Measurements from ENCODE around the gene TM9SF2. TPM values are rescaled to one million over a fixed set of nuclear protein-coding genes. Genes with fewer than 3 reads are reported as not detected.

The TM9SF2 gene
- total and polyA plus RNA-seq, 9 of the 15 experiments (the other 6 are each of a cell fraction or from before 2014, with no cell fraction given): 23.3 to 83.2 (median 55.1) TPM

- Histone ChIP-seq H3K4me3 (no peak overlapping the region), H3K27me3 (ENCODE audit: control insufficient read depth in 2 of 2, insufficient read depth in 2 of 2, low read length in 2 of 2) (no peaks in the 10 kb centered on the region), H4K20me1 (replicated peaks; ENCODE audit: control insufficient read depth, insufficient read depth, low read length) (peaks cover 3% of the 10 kb centered on the region; the same call in 1 of the 2 replicates), H3K9me1 (ENCODE audit: control insufficient read depth, insufficient read depth, low read length) (no peaks in the 10 kb centered on the region), H3K9me3 (replicated peaks; ENCODE audit: control insufficient read depth, insufficient read depth, low read depth, low read length) (no peaks in the 10 kb centered on the region), H2AFZ (ENCODE audit: low read depth, low read length) (no peak overlapping the region), H3K4me2 (ENCODE audit: insufficient read depth, low read length) (no peak overlapping the region; the same call in 1 of the 2 replicates), H3K9ac (ENCODE audit: insufficient read depth in 1 of 2, low read depth in 2 of 2, low read length in 2 of 2) (no peak overlapping the region), H3K36me3 (ENCODE audit: control insufficient read depth, insufficient read depth, low read length) (peaks cover 39% of the 10 kb centered on the region; the same call in 2 of the 3 replicates), H3K79me2 (ENCODE audit: control insufficient read depth, insufficient read depth, low read length) (peaks cover 60% of the 10 kb centered on the region), H3K27ac (ENCODE audit: extremely low read depth, low read depth, low read length) (no peak overlapping the region), H3K4me1 (replicated peaks in 1 of 2; ENCODE audit: control insufficient read depth in 2 of 2, insufficient read depth in 2 of 2, low read length in 2 of 2) (no peaks in the 10 kb centered on the region; a peak in 1 of 5 replicates)
- POLR2A ChIA-PET: interaction anchor here (1.2 kb wide), 1 partner anchor 9 kb away, joined by 3 read pairs; no protein-coding TSS in a partner anchor
- TF ChIP-seq RAD21 (CRISPR knock-in tag; conservative IDR thresholded peaks at IDR 0.05 in 1 of 2, IDR thresholded peaks at IDR 0.05 in 1 of 2) (no peak), USF2 (CRISPR knock-in tag; IDR thresholded peaks at IDR 0.05) (peak; percentile 22), KLF1 (tag; IDR thresholded peaks at IDR 0.05) (no peak)
- CTCF ChIA-PET (ENCODE audit: low intra/inter-chr PET ratio): no interaction called here
- intact Hi-C loops (cut with micrococcal nuclease): no loop called here
- in situ Hi-C loops (cut with MboI): no loop called here
- DNase-seq (ENCODE audit: extremely low read depth in 1 of 4, low spot score in 3 of 4) (no peak), ATAC-seq (peak; percentile 54), FAIRE-seq (no peak)
- BruUV-seq (replicated peaks): no TSS peak
- 40% methylated on average over 5 of the region's 5 CpGs for WGBS (ENCODE audit: insufficient coverage, low coverage, missing lambda C conversion rate)
Measured at GRCh38 chr13:99516153-99516929, 15.1 kb downstream of the TM9SF2 start.
